Activated T-helper 1 cell treated with Interleukin-2 at 50 U/mL for 16 hours (primary cell): ENCODE data around the gene ANKS1B.

Experiments
- DNase-seq: peaks from one replicate; pipeline ENCODE4 v3.0.0-alpha.2; 2020; ENCODE audit warnings: low read depth

The ANKS1B gene

DNA sequence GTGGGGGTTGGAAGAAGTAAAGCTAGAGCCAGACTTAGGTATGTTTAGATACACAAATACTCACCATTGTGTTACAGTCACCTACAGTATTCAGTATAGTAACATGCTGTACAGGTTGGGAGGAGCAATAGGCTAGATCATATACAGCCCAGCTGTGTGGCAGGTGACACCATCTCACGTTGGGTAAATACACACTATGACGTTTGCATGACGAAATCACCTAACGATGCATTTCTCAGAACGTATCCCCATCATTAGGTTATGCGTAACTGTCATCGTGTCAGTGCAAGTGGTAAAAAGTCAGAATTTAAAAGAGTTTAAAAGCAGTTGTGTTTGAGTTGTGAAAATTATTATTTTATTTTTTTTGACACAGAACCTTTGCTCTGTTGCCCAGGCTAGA is 1172.5 kb downstream of the ANKS1B start:
- DNase-seq: no peak

DNA sequence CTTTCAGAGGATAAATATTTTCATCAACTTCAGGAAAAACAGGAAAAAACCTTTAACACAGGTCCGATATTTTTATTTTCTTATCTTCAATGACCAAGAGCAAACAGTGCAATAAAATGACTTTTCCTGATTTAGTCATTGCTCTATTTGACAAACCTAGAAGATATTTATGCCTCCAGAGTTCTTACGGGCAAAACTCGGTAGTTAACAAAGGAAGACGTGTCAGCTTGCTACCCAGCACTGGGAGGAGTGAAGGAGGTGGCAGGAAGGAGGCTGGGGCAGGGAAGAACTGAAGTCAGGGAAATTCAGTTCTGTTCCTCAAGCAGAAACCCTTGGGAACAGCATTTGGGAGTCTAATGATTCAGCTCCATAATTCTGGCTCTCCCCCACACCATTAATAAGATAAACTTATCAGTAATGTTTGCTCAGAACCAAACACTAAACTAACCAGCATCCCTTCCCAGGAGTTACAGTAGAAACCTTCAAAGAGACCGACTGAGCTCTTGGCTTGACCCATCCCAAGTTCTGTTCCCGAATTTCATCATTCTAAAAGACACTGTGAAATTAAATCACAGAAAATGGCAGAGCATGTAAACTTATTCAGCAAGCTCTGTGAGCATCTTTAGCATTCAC is 1176.4 kb downstream of the ANKS1B start:
- DNase-seq: no peak

DNA sequence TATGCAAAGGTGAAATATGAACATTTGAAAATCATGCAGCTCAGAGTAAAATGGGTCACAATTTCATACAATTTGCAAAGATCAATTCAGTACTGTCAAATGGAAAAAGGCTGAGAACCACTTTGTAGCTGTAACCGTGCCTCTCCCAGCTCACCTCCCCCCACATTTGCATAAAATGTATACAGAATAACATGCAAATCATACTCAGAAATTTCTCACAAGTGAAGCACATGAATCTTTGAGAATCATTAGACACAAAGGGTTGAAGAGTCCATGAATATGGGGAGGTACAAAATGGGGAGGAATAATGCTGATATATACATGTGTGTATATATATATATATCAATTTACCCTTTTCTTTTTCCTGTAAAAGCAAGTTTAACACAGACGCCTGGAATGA is 1177.5 kb downstream of the ANKS1B start:
- DNase-seq: no peak

DNA sequence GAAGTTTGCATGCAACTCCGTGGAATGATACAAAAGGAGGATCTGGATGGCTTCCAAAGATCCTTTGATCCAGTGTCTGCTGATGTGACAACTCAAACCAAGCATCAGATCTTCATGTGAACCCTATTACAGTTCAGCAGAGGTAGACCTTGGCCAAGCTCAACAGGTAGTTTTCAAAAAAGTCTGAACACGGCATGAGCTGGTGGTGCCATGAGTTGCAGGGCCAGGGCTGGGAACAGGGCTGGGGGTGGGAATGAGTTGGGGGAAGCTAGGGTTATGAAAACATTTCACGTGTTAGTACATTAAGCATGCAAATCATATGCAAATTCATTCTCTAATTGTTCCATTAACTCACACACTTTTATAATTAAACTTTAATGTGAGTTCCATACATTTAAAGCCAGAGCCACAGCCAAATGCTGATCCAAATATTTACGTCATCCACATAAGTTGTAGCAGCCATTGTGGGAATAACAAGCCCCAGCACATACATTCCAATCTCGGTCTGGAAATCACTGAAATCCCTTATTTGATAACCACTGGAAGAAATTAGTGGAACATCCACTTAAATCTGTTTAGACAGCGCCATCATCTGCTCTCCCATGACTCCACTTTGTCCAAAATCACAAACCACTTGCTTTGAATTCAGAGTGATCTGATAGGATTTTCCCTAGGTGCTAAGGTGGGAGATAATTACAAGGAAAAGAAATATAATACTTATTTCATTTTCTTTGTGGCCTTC is 1181.1 kb downstream of the ANKS1B start:
- DNase-seq: no peak

DNA sequence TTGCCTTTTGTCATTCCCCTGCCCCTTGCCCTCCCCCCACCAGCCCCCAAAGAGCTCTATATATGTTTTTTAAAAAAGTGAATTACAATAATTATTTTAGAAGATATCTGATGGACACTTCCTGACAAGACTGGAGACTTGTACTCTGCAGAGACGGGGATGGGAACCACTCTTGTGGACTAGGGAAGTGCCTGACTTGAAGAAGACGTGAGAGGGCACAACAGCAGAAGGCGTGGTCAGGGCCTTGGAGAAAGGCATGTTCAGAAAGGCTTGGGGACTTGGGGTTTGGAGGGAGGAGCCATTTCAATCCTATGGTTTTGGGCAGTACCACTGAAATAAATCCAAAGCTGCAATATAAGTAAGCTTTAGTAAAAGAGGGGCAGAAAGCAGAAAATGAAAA is 1184.9 kb downstream of the ANKS1B start:
- DNase-seq: no peak

DNA sequence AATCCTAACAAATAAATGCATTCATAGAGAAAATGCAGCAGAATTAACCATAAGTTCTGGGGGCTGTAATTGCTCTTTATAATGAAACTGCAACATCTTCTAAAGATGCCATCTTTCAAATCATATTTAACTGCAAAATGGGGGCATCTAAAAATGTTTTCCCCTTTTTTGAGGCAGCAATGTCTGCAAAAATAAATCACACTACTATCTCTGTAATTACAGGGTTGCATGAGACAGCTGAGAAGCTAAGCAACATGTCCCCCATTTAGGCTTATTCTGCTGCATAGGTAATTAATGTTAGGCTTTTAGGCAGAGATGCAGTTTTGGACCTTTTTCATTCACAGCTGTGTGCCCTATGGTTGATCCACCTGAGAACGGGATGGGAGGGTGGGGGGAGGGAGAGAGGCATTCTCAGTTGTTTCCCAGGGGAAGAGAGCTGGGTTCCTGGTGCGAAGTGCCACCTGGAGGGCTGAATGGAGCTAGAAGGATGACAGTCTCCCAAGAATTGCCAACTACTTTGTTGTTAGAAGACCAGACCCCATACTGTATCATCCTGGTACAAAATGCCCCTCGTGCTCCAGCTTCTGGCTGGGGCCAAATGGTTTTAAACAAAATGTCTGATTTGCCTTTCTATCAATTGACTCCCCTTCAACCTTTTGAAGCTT is 1185.5 kb downstream of the ANKS1B start:
- no peak for DNase-seq

DNA sequence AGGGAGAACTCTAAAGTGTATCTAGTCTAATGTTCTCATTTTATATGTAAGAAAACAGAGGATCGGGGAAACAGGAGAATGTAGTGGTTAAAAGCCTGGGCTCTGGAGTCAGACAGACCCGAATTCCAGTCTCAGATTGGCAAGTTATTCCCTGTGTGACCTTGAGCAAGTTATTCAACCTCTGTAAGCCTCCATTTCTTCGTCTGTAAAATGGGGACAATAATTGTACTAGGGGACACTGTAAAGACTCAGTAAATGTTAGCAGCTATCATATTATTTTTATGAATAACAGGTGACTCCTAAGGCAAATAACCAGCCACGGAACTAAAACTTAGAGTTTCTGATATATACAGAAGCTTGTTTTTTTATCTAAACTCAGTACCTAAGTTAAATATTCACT is 1187.5 kb downstream of the ANKS1B start:
- DNase-seq: no peak

GRCh38 chr12:98796745-98797144 is 1188.0 kb downstream of the ANKS1B start:
- no peak for DNase-seq

GRCh38 chr12:98793121-98793520 is 1191.6 kb downstream of the ANKS1B start:
- no peak for DNase-seq

DNA sequence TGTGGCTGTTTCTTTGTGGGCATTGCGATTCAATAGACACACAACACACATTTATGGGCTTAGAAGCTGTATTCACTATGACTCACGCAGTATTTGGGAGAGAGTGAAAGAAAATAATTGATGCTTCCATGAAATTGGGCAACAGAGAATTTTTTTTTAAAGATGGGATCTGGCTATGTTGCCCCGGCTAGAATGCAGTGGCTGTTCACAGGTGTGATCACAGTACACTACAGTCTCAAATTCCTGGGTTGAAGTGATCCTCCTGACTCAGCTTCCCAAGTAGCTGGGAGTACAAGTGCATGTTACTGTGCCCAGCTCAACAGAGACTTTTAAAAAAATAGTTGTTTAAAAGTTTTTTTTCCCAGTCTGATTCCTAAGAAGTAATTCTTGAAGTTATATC is 1193.3 kb downstream of the ANKS1B start:
- no peak for DNase-seq

GRCh38 chr12:98788396-98788795 is 1196.3 kb downstream of the ANKS1B start:
- DNase-seq: no peak

- DNase-seq: no peak
Measured at GRCh38 chr12:98786653-98787052, 1198.1 kb downstream of the ANKS1B start.

DNA sequence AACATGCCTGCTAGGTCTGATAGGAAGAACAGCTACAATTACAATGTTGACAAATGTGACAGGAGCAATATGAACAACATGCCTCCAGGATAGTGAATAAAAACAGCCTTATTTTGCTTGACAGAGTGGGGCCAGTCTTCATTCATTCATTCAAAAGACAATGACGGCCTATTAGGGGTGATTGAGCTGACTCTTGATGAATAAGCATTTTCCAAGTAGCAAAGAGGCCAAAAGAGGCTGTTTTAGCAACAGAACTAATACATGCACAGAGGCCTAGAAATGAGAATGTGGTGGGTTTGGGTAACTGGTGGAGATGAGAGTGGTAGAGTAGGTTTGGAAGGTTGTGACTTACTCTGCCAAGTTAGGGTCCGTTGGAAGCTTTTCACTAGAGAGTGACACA is 1201.3 kb downstream of the ANKS1B start:
- DNase-seq: no peak

DNA sequence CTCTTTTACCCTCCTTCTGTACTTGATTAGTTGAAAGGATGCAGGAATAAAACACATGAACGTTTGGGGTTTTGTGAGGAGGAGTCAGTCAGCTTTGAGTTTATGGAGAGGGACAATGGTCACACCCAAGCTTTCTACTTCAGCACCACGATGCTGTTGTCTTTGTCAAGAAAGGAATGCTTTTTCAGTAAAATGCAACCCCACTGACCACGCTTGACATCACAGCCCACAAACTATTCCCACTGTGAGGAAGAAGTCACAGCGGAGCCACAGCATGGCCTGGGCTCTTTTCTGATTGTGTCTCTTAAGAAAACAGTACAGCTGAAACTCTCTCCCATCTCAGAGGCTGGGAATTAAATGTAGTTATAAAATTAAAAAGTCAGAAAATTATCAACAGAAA is 1204.5 kb downstream of the ANKS1B start:
- no peak for DNase-seq

DNA sequence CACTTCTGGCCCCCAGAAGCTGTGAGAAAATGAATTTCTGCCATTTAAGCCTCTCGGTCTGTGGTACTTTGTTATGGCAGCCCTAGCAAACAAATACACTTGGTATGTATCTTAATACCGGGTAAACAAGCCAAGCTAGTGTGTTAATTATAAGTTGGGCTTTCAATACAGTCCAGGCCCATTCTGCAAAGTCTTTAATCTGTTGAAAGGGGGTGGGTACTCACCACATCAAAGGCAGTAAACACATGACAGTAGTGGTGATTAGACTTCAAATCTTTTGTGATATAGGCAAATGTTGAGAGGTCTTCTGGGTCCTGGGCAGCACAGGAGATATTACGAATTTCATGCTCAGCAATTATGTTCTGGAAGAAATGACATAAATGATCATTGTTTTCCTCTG is 1211.9 kb downstream of the ANKS1B start:
- DNase-seq: no peak

- no peak for DNase-seq
Measured at GRCh38 chr12:98771811-98772752, 1212.7 kb downstream of the ANKS1B start.

DNA sequence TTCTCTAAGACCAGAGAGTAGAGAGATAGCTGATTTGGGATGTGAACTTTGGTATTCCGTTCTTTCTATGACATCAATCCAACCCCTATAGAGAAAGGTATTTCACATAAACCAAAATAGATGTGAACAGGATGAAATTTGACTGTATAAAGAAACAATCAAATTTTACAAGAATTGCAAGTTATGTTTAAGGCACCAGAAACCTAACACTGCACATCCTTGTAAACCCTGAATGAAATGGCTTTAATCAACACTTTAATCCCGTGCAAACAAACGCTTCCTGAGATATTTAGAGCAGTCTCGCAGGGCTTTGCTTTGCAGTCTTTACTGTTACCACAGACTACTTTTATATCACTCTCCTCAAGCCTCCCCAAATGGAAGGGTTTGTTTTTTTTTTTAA is 1214.5 kb downstream of the ANKS1B start:
- DNase-seq: no peak

DNA sequence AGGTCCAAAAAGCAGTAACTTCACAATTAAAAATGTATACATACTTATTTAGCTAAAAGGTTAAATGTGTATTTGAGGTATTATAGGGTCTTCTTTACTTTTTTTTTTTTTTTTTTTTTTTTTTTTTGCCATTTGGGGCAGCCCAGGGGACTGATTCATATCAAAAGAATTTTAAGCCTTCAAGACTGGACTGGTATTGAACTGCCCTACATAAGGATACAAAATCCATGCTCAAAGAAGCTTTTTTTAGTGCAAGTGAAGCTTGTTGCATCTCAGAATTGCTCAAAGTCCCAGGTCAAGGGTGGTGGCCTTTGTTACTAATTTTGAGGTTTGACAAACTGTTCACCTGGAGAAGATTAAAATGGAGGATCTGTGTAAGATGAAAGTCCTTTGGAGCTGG is 1215.7 kb downstream of the ANKS1B start:
- DNase-seq: no peak

DNA sequence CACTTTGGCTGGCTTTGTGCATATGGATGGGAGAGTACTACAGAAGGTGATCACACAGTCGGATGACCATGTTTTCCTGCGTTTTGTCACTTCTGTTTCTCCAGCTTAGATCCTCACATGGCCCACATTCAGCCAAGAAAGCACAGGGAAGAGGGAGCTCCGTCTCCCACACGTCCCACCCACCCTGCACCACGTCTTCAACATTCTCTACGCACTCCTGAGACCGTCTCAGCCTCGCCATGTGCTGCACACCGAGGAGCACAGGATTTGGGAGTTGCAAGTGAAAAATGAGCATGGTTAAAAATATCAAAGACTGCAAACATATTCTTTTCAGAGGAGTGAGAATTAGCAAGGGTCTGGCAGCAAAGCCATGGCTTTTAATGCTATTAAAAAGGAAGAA is 1217.5 kb downstream of the ANKS1B start:
- DNase-seq: no peak

DNA sequence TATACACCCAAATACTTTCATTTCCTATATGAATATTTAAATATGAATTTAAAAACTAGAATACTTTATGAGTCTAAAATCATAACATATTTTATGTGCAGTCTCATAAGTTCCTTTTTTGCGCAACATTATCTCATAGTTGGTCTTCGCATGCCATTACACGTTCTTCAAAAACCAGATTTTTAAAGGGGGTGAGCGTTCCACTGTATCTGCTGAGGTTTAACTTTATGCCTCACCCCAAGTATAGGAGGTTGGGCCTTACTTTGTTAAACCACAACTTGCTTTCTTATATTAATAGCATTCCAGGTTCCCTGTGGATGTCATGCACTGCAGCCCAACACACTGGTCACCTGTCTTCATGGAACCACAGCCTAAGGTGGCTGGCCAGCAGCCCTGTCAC is 1221.1 kb downstream of the ANKS1B start:
- no peak for DNase-seq

GRCh38 chr12:98758331-98758730 is 1226.4 kb downstream of the ANKS1B start:
- no peak for DNase-seq

GRCh38 chr12:98757455-98757854 is 1227.3 kb downstream of the ANKS1B start:
- no peak for DNase-seq
